ENCODE results near the gene RIMBP2.

DNA sequence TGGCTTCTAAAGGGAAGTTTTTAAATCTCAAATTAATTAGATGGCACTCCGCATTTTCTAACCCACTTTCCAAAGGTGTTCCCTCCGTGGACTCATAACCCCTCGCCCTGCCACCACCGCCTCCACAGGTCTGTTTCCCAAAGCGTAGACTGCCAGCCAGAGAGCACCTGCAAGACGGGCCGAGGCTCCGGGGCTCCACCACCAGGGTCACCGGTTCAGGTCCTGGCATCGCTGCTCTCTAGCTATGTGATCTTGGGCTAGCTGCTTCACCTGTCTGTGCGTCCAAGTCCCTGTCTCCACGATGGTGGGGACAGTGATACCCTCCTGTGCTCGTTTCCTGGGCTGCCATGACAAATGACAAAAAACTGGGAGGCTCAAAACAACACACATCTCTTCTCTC, 11.5 kb downstream of the RIMBP2 start:
- TF ChIP-seq POLR2AphosphoS5 (IDR thresholded peaks at IDR 0.05; ENCODE audit: low read depth, low read length) (no peak), POLR2A (IDR thresholded peaks at IDR 0.05; ENCODE audit: low read depth, low read length) (no peak)

All from GM12892 (cell line).